Measurements from ENCODE around the gene ST6GALNAC1. TPM values are rescaled to one million over a fixed set of nuclear protein-coding genes. Genes with fewer than 3 reads are reported as not detected.

ST6GALNAC1 gene
- total and polyA plus RNA-seq, 10 of the 15 experiments (the other 5 are each of a cell fraction or from before 2014, with no cell fraction given), result 0.08 TPM; not detected in 9

GRCh38 chr17:76617838-76618237, 25.7 kb downstream of the ST6GALNAC1 start:
- no peak overlapping the region for H3K4me3 ChIP-seq
- no peaks in the 10 kb centered on the region; the same call in 2 of the 3 replicates for H3K9me3 ChIP-seq (replicated peaks; ENCODE audit: control insufficient read depth, insufficient read depth, low read length)
- ChIA-PET CTCF (interaction anchor here (0.6 to 1.7 kb wide), 2 partner anchors 19 to 1120 kb away, joined by 3 to 4 read pairs; no protein-coding TSS in a partner anchor), SMC1A (ENCODE audit: uncharacterized antibody, unreplicated experiment) (no interaction called here), RAD21 (ENCODE audit: unreplicated experiment) (no interaction called here), POLR2A (no interaction called here)
- H3K36me3 ChIP-seq (ENCODE audit: control insufficient read depth in 2 of 2, insufficient read depth in 2 of 2, low read length in 1 of 2), result no peaks in the 10 kb centered on the region
- H4K20me1 ChIP-seq (ENCODE audit: control insufficient read depth, insufficient read depth), result no peaks in the 10 kb centered on the region
- no peak overlapping the region for H3K27ac ChIP-seq (ENCODE audit: control insufficient read depth, insufficient read depth)
- ATAC-seq (no peak), FAIRE-seq (no peak), DNase-seq (ENCODE audit: low read depth, low spot score) (no peak)
- TF ChIP-seq SREBF1 (IDR thresholded peaks at IDR 0.05; ENCODE audit: low read length) (no peak), NR2F1 (conservative IDR thresholded peaks at IDR 0.05) (no peak), EED (IDR thresholded peaks at IDR 0.05; ENCODE audit: low read depth) (no peak), E2F4 (IDR thresholded peaks at IDR 0.05; ENCODE audit: low read depth, low read length) (no peak), ZNF622 (IDR thresholded peaks at IDR 0.05) (no peak), RAD21 (IDR thresholded peaks at IDR 0.05; ENCODE audit: insufficient read depth, low read depth, low read length) (no peak), PAX8 (IDR thresholded peaks at IDR 0.05) (no peak), RCOR1 (conservative IDR thresholded peaks at IDR 0.05; ENCODE audit: low read depth, low read length) (no peak), SMAD5 (IDR thresholded peaks at IDR 0.05; ENCODE audit: low read depth) (no peak), TBL1XR1 (IDR thresholded peaks at IDR 0.05; ENCODE audit: low read depth, low read length) (no peak), ASH2L (IDR thresholded peaks at IDR 0.05; ENCODE audit: borderline replicate concordance, low read depth) (no peak), MTA2 (IDR thresholded peaks at IDR 0.05; ENCODE audit: low read depth) (no peak), SIN3A (IDR thresholded peaks at IDR 0.05; ENCODE audit: low read depth, low read length) (no peak), DPF2 (IDR thresholded peaks at IDR 0.05) (no peak), ZNF274 (IDR thresholded peaks at IDR 0.05; ENCODE audit: insufficient read depth, insufficient read length) (no peak), CREB1 (IDR thresholded peaks at IDR 0.05; ENCODE audit: low read depth) (no peak), FOS (IDR thresholded peaks at IDR 0.05; ENCODE audit: borderline replicate concordance, extremely low read depth, insufficient read length) (no peak), CHD4 (IDR thresholded peaks at IDR 0.05) (no peak), RUNX3 (IDR thresholded peaks at IDR 0.05; ENCODE audit: low read length) (no peak)
- no peaks in the 10 kb centered on the region for H3K4me1 ChIP-seq (ENCODE audit: control insufficient read depth, insufficient read depth, low read length)
- H3K79me2 ChIP-seq (ENCODE audit: control insufficient read depth, insufficient read depth, low read length), result no peaks in the 10 kb centered on the region
- no peaks in the 10 kb centered on the region; a peak in 1 of 4 replicates for H3K27me3 ChIP-seq (replicated peaks in 1 of 2; ENCODE audit: control insufficient read depth in 2 of 2, insufficient read depth in 2 of 2, low read length in 1 of 2)
- no TSS peak for BruUV-seq (replicated peaks)
- no peak overlapping the region for H3K4me2 ChIP-seq (ENCODE audit: control insufficient read depth, insufficient read depth)
- H3K9ac ChIP-seq (ENCODE audit: control insufficient read depth, insufficient read depth, low read length), result no peak overlapping the region
- no peak overlapping the region for H2AFZ ChIP-seq (ENCODE audit: control insufficient read depth, low read depth, low read length)
- 17% methylated on average over 2 of the region's 2 CpGs for WGBS (ENCODE audit: insufficient coverage, insufficient replicate concordance, low lambda C conversion rate, missing lambda C conversion rate)
- in situ Hi-C loops (cut with MboI) (no loop called here), intact Hi-C loops (cut with micrococcal nuclease; ENCODE audit: unreplicated experiment) (no loop called here)
